PC-9 (cell line): ENCODE data around the gene CLCA1.

Experiments used
- CTCF ChIP-seq: fragments of 200-600 bp; sonication (generic); conservative IDR thresholded peaks from 2 replicates; pipeline ENCODE4 v1.6.1; 2017; ENCODE audit warnings: mixed run types, antibody characterized with exemption, mild to moderate bottlenecking, moderate library complexity
- EZH2 ChIP-seq: fragments of 200-600 bp; sonication (generic); IDR thresholded peaks from 2 replicates; pipeline ENCODE4 v1.8.0; 2017; ENCODE audit warnings: antibody characterized with exemption, low read depth

- TF ChIP-seq CTCF (no peak), EZH2 (no peak)
Observed at GRCh38 chr1:86527306-86527705, 58.6 kb downstream of the CLCA1 start.
